GM21360 (cell line): ENCODE measurements around the gene CEP70.

Source experiments
- ATAC-seq: cut with Tn5 transposase; IDR thresholded peaks from one replicate; pipeline ENCODE4 v1.9.1; 2021; ENCODE audit warnings: mild to moderate bottlenecking, moderate library complexity; ENCODE audit not compliant: unreplicated experiment

CEP70 gene

GRCh38 chr3:138472141-138472825 lies 121.8 kb downstream of the CEP70 start:
- ATAC-seq: no peak

- ATAC-seq: no peak
These were observed 122.6 kb downstream of the CEP70 start for GRCh38 chr3:138471481-138471880.

- ATAC-seq: no peak
These were observed 123.4 kb downstream of the CEP70 start for GRCh38 chr3:138470687-138471086.

- no peak for ATAC-seq
These were observed 124.2 kb downstream of the CEP70 start for GRCh38 chr3:138469874-138470273.

GRCh38 chr3:138468886-138469285 lies 125.2 kb downstream of the CEP70 start:
- ATAC-seq: no peak

- no peak for ATAC-seq
These were observed 125.6 kb downstream of the CEP70 start for GRCh38 chr3:138468451-138468850.

GRCh38 chr3:138467931-138468330 lies 126.1 kb downstream of the CEP70 start:
- ATAC-seq: no peak

- ATAC-seq: no peak
These were observed 128.1 kb downstream of the CEP70 start for GRCh38 chr3:138465925-138466324.

GRCh38 chr3:138465451-138465850 lies 128.6 kb downstream of the CEP70 start:
- ATAC-seq: no peak

GRCh38 chr3:138464491-138464860 lies 129.6 kb downstream of the CEP70 start:
- ATAC-seq: no peak

- ATAC-seq: no peak
These were observed 130.2 kb downstream of the CEP70 start for GRCh38 chr3:138463724-138464490.

GRCh38 chr3:138461896-138462295 lies 132.2 kb downstream of the CEP70 start:
- no peak for ATAC-seq

- ATAC-seq: no peak
These were observed 132.8 kb downstream of the CEP70 start for GRCh38 chr3:138461246-138461645.

- no peak for ATAC-seq
These were observed 133.4 kb downstream of the CEP70 start for GRCh38 chr3:138460536-138461205.

GRCh38 chr3:138459619-138460535 lies 134.2 kb downstream of the CEP70 start:
- ATAC-seq: no peak

GRCh38 chr3:138458774-138459499 lies 135.1 kb downstream of the CEP70 start:
- no peak for ATAC-seq

- ATAC-seq: no peak
These were observed 136.0 kb downstream of the CEP70 start for GRCh38 chr3:138457863-138458735.

GRCh38 chr3:138456961-138457862 lies 136.8 kb downstream of the CEP70 start:
- ATAC-seq: no peak
